IMR-90 (cell line): Measurements from ENCODE around the gene CHRNA5. TPM values are rescaled to one million over a fixed set of nuclear protein-coding genes. Genes with fewer than 3 reads are reported as not detected.
A peak's percentile ranks its signal among the peaks of the same experiment; 100 is the strongest.

Source experiments
- ATAC-seq: fragments of 200-7000 bp; cut with Tn5 transposase; 2 replicates; pipeline ENCODE4 v1.9.1; 2020; ENCODE audit warnings: low read depth, mild to moderate bottlenecking, moderate library complexity
- BruUV-seq: library from RNA; stranded (reverse); fragments of 400-500 nt; replicated peaks from 2 replicates; lab custom pipeline; 2021; lab: Mats Ljungman, UMichigan
- CTCF ChIA-PET: fragments of 300-600 bp; formaldehyde crosslinking; extraction: SDS; loops from one replicate; lab custom pipeline; 2021; ENCODE audit warnings: antibody characterized with exemption; lab: Yijun Ruan, JAX
- POLR2A ChIA-PET: fragments of 300-600 bp; sonication (Branson Sonifier 250); formaldehyde crosslinking; loops from one replicate; lab custom pipeline; 2022; ENCODE audit warnings: antibody characterized with exemption; ENCODE audit not compliant: unreplicated experiment; lab: Charles Lee
- DNase-seq: peaks from one replicate; pipeline ENCODE4 v3.0.0; 2013
- H2AFZ ChIP-seq: replicated peaks from 2 replicates; pipeline ENCODE3; 2013; ENCODE audit warnings: low read length, mild to moderate bottlenecking; ENCODE audit not compliant: poor library complexity
- H2AK5ac ChIP-seq: 2 replicates; pipeline ENCODE4 v1.6.1; 2013; ENCODE audit warnings: low read depth, low read length, inconsistent platforms
- H2AK9ac ChIP-seq: replicated peaks from 2 replicates; pipeline ENCODE3; 2013; ENCODE audit warnings: mild to moderate bottlenecking, low read depth, low read length, moderate library complexity; ENCODE audit not compliant: poor library complexity
- H2BK120ac ChIP-seq: 2 replicates; pipeline ENCODE4 v1.6.1; 2013; ENCODE audit warnings: low read depth, low read length, inconsistent platforms
- H2BK15ac ChIP-seq: 3 replicates; pipeline ENCODE4 v1.6.1; 2013; ENCODE audit warnings: low read depth, low read length, inconsistent platforms
- H2BK20ac ChIP-seq: 2 replicates; pipeline ENCODE4 v1.6.1; 2013; ENCODE audit warnings: low read depth, mild to moderate bottlenecking, inconsistent platforms, low read length, moderate library complexity
- H2BK5ac ChIP-seq: 2 replicates; pipeline ENCODE4 v1.6.1; 2013; ENCODE audit warnings: mild to moderate bottlenecking, low read depth, low read length, inconsistent platforms; ENCODE audit not compliant: poor library complexity, severe bottlenecking
- H3K14ac ChIP-seq: replicated peaks from 2 replicates; pipeline ENCODE4 v1.6.1; 2013; ENCODE audit warnings: low read depth, low read length, inconsistent platforms
- H3K18ac ChIP-seq: 2 replicates; pipeline ENCODE4 v1.6.1; 2013; ENCODE audit warnings: low read depth, low read length, control low read depth
- H3K23ac ChIP-seq: 2 replicates; pipeline ENCODE4 v1.6.1; 2013; ENCODE audit warnings: low read depth, low read length, inconsistent platforms
- H3K27ac ChIP-seq: 2 replicates; pipeline ENCODE4 v1.5.1; 2013; ENCODE audit warnings: mild to moderate bottlenecking, control low read depth, low read length; ENCODE audit not compliant: insufficient read depth
- H3K27me3 ChIP-seq: 2 replicates; pipeline ENCODE4 v1.6.1; 2013; ENCODE audit warnings: low read length; ENCODE audit not compliant: control insufficient read depth, insufficient read depth
- H3K36me3 ChIP-seq: 2 replicates; pipeline ENCODE4 v1.6.1; 2013; ENCODE audit warnings: low read length, mixed read lengths; ENCODE audit not compliant: control insufficient read depth, insufficient read depth
- H3K4ac ChIP-seq: 2 replicates; pipeline ENCODE4 v1.6.1; 2013; ENCODE audit warnings: low read depth, low read length, inconsistent platforms
- H3K4me1 ChIP-seq: 2 replicates; pipeline ENCODE4 v1.6.1; 2013; ENCODE audit warnings: low read length, mixed read lengths; ENCODE audit not compliant: control insufficient read depth, insufficient read depth
- H3K4me2 ChIP-seq: 2 replicates; pipeline ENCODE4 v1.6.1; 2013; ENCODE audit warnings: low read depth, mild to moderate bottlenecking, control low read depth, low read length, moderate library complexity
- H3K4me3 ChIP-seq: 2 replicates; pipeline ENCODE4 v1.5.1; 2013; ENCODE audit warnings: low read depth, mild to moderate bottlenecking, control low read depth, low read length, moderate library complexity; ENCODE audit not compliant: insufficient read depth
- H3K56ac ChIP-seq: 2 replicates; pipeline ENCODE4 v1.6.1; 2013; ENCODE audit warnings: low read length, inconsistent platforms; ENCODE audit not compliant: insufficient read depth; ENCODE audit errors: extremely low read depth
- H3K79me1 ChIP-seq, 2 experiments: 2 replicates each; pipeline ENCODE4 v1.6.1; 2013; ENCODE audit warnings: low read length in 2 of 2, inconsistent platforms in 1 of 2, low read depth in 1 of 2
- H3K9ac ChIP-seq: 2 replicates; pipeline ENCODE4 v1.6.1; 2013; ENCODE audit warnings: low read depth, low read length, control low read depth
- H3K9me1 ChIP-seq: 2 replicates; pipeline ENCODE4 v1.6.1; 2013; ENCODE audit warnings: low read length, inconsistent platforms; ENCODE audit not compliant: insufficient read depth
- H3K9me3 ChIP-seq: 2 replicates; pipeline ENCODE4 v1.6.1; 2013; ENCODE audit warnings: low read length; ENCODE audit not compliant: control insufficient read depth, insufficient read depth
- H4K20me1 ChIP-seq: 2 replicates; pipeline ENCODE4 v1.6.1; 2013; ENCODE audit warnings: low read length, inconsistent platforms; ENCODE audit not compliant: insufficient read depth
- H4K5ac ChIP-seq: 2 replicates; pipeline ENCODE4 v1.6.1; 2013; ENCODE audit warnings: mild to moderate bottlenecking, low read depth, low read length, control low read depth
- H4K8ac ChIP-seq, 2 experiments: 2 replicates each; pipeline ENCODE4 v1.6.1; 2013; ENCODE audit warnings: low read depth in 2 of 2, low read length in 2 of 2, control low read depth in 1 of 2, inconsistent platforms in 1 of 2
- H4K91ac ChIP-seq: 2 replicates; pipeline ENCODE4 v1.6.1; 2013; ENCODE audit warnings: low read depth, low read length, inconsistent platforms; ENCODE audit not compliant: insufficient read depth
- RFX5 ChIP-seq: IDR thresholded peaks from 2 replicates; pipeline ENCODE4 v1.8.0; 2012; ENCODE audit warnings: low read depth, mild to moderate bottlenecking, low read length, moderate library complexity
- WGBS, 2 experiments: methylation state at CpG; one replicate each; pipeline versions ENCODE4 v1.1.5 to v1.1.7; 2013; ENCODE audit warnings: missing lambda C conversion rate in 2 of 2; ENCODE audit not compliant: insufficient read length in 1 of 2; ENCODE audit errors: extremely low coverage in 2 of 2; 5-methylcytosine and 5-hydroxymethylcytosine counted together
- dilution Hi-C: fragments of 300-500 bp; cut with HindIII; formaldehyde crosslinking; loops from one replicate; pipeline ENCODE4 v1.14.3; 2018; ENCODE audit warnings: low sequenced_read_pairs; ENCODE audit not compliant: unreplicated experiment
- in situ Hi-C: fragments of 300-500 bp; cut with MboI; formaldehyde crosslinking; loops from 3 replicates; pipeline ENCODE4 v1.14.3; 2019; ENCODE audit warnings: low sequenced_read_pairs, inconsistent platforms, mixed read lengths
- intact Hi-C: fragments of 100-400 bp; cut with micrococcal nuclease; formaldehyde crosslinking; loops from 2 replicates; pipeline ENCODE4 v1.10.0; 2022
- polyA plus RNA-seq, 3 experiments: library from polyadenylated mRNA; depleted of rRNA; stranded (reverse); fragments of >200 nt; gene quantifications; 2 replicates each; pipeline ENCODE4 v1.2.3, GENCODE V29; 2012; ENCODE audit warnings: low replicate concordance in 1 of 3
- total RNA-seq: library from RNA; depleted of rRNA; stranded (reverse); fragments of >200 nt; gene quantifications from 2 replicates; pipeline ENCODE4 v1.2.3, GENCODE V29; 2012
- TF ChIP-seq, protein P1 (sequence below): conservative IDR thresholded peaks from 2 replicates; pipeline ENCODE4 v1.5.1; 2012; ENCODE audit warnings: mild to moderate bottlenecking, low read depth, low read length, improper control_type of control experiment

The CHRNA5 gene
- total and polyA plus RNA-seq, 2 of the 4 experiments (the other 2 are of a cell fraction): 0.54 to 0.94 TPM

DNA sequence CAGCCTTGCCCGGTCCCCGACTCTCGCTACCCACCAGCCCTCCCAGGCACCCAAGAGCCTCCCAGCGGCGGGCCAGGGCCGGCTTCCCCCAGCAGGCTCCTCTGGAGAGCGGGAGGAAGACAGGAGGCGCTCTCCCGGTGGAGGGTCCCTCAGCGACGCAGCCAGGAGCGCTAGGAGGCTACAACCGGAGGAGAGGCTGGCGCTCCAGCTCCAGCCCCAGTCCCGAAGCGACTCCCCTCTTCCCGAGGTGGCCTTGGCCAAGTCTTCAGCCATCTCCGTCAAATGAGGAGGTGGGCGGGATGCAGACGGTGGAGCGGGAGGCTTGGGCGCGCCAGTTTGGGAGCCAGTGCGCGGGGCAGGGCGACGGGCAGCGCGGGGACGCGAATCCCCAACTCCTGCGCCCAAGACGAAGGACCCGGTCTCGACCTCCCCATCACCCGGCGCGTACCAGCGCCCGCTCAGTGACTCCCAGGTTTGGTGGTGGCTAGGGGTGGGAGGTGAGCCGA is 54.8 kb downstream of the CHRNA5 start:
- Histone ChIP-seq H3K9me1 (no peaks in the 10 kb centered on the region), H2AK5ac (no peak overlapping the region), H2BK5ac (no peak overlapping the region), H3K36me3 (no peaks in the 10 kb centered on the region), H4K8ac (no peak overlapping the region), H3K79me1 (no peaks in the 10 kb centered on the region), H3K14ac (no peak overlapping the region), H3K9ac (no peak overlapping the region), H3K56ac (no peak overlapping the region), H2AFZ (no peak overlapping the region), H2AK9ac (no peak overlapping the region), H2BK20ac (no peak overlapping the region), H3K18ac (no peak overlapping the region), H3K27ac (no peak overlapping the region), H3K4me1 (no peaks in the 10 kb centered on the region), H3K4ac (no peak overlapping the region), H4K91ac (no peak overlapping the region), H2BK120ac (no peak overlapping the region), H3K4me2 (peak overlapping the region; percentile 13; the same call in 1 of the 2 replicates), H3K27me3 (peaks cover 50% of the 10 kb centered on the region), H3K9me3 (no peaks in the 10 kb centered on the region), H4K20me1 (peaks cover 6% of the 10 kb centered on the region), H4K5ac (no peak overlapping the region), H3K23ac (no peak overlapping the region), H2BK15ac (no peak overlapping the region), H3K4me3 (no peak overlapping the region)
- peak; percentile 24; the same call in 1 of the 2 replicates for ATAC-seq
- dilution Hi-C loops: no loop called here
- in situ Hi-C loops: no loop called here
- POLR2A ChIA-PET: no interaction called here
- BruUV-seq: no TSS peak
- CTCF ChIA-PET: interaction anchor here (1.0 kb wide), 1 partner anchor 131 kb away, joined by 3 read pairs; no protein-coding TSS in a partner anchor
- TF ChIP-seq, protein P1, sequence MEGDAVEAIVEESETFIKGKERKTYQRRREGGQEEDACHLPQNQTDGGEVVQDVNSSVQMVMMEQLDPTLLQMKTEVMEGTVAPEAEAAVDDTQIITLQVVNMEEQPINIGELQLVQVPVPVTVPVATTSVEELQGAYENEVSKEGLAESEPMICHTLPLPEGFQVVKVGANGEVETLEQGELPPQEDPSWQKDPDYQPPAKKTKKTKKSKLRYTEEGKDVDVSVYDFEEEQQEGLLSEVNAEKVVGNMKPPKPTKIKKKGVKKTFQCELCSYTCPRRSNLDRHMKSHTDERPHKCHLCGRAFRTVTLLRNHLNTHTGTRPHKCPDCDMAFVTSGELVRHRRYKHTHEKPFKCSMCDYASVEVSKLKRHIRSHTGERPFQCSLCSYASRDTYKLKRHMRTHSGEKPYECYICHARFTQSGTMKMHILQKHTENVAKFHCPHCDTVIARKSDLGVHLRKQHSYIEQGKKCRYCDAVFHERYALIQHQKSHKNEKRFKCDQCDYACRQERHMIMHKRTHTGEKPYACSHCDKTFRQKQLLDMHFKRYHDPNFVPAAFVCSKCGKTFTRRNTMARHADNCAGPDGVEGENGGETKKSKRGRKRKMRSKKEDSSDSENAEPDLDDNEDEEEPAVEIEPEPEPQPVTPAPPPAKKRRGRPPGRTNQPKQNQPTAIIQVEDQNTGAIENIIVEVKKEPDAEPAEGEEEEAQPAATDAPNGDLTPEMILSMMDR: 0 out of 2 replicates have a peak, but pooled peaks have one; percentile 14
- TF ChIP-seq RFX5: no peak
- WGBS, 2 experiments: 0% methylated on average over 1 of the region's 41 CpGs; no CpG with 5 or more reads in 1 of the 2 experiments
- intact Hi-C loops: no loop called here
- no peak for DNase-seq
